B cell (primary cell): ENCODE data around the gene IRF9. TPM values are rescaled to one million over a fixed set of nuclear protein-coding genes. Genes with fewer than 3 reads are reported as not detected.
A peak's percentile ranks its signal among the peaks of the same experiment; 100 is the strongest.

Source experiments
- ATAC-seq: fragments of 200-7000 bp; cut with Tn5 transposase; one replicate; pipeline ENCODE4 v1.10.0; 2021; ENCODE audit warnings: low read depth, mild to moderate bottlenecking, moderate number of reproducible peaks, moderate library complexity
- CTCF ChIA-PET: fragments of 350-600 bp; sonication (Branson Sonifier 250); formaldehyde crosslinking; loops from one replicate; lab custom pipeline; 2021; ENCODE audit warnings: antibody characterized with exemption, inconsistent platforms; lab: Charles Lee
- POLR2A ChIA-PET: fragments of 350-600 bp; sonication (Branson Sonifier 250); formaldehyde crosslinking; loops from one replicate; lab custom pipeline; 2021; ENCODE audit warnings: antibody characterized with exemption; lab: Charles Lee
- DNase-seq: peaks from one replicate; pipeline ENCODE4 v3.0.0; 2013
- H2AFZ ChIP-seq: 2 replicates; pipeline ENCODE4 v1.6.1; 2012; ENCODE audit warnings: mild to moderate bottlenecking, low read depth, low read length; ENCODE audit not compliant: insufficient read depth, poor library complexity, severe bottlenecking
- H3K27ac ChIP-seq, 2 donors: 1 replicate in 1 of 2; 2 replicates in 1 of 2; pipeline ENCODE4 v1.5.1; 2012 to 2013; ENCODE audit warnings: low read length in 2 of 2, mild to moderate bottlenecking in 2 of 2, moderate library complexity in 1 of 2
- H3K27me3 ChIP-seq, 4 experiments: fragments of 200-600 bp in 1 of 4; sonication (generic) in 1 of 4; replicated peaks in 1 of 4; 1 replicate in 2 of 4; 2 replicates in 2 of 4; pipeline versions ENCODE4 v1.6.1 to v1.7.0; 2013 to 2016; ENCODE audit warnings: low read length in 3 of 4, mild to moderate bottlenecking in 2 of 4, mixed read lengths in 1 of 4, moderate library complexity in 1 of 4; ENCODE audit not compliant: insufficient read depth in 4 of 4, control insufficient read depth in 3 of 4; ENCODE audit errors: control extremely low read depth in 1 of 4
- H3K36me3 ChIP-seq, 2 experiments: replicated peaks in 1 of 2; 1 replicate in 1 of 2; 2 replicates in 1 of 2; pipeline versions ENCODE4 v1.6.1 to v1.7.1; 2013; ENCODE audit warnings: low read length in 1 of 2; ENCODE audit not compliant: insufficient read depth in 2 of 2, control insufficient read depth in 1 of 2; ENCODE audit errors: control extremely low read depth in 1 of 2, extremely low read depth in 1 of 2
- H3K4me1 ChIP-seq, 2 donors: fragments of 200-600 bp in 1 of 2; sonication (generic) in 1 of 2; 1 replicate in 1 of 2; 2 replicates in 1 of 2; pipeline versions ENCODE4 v1.5.1 to v1.6.1; 2013 to 2017; ENCODE audit warnings: low read length in 2 of 2; ENCODE audit not compliant: control insufficient read depth in 2 of 2, insufficient read depth in 2 of 2
- H3K4me2 ChIP-seq: replicated peaks from 2 replicates; pipeline ENCODE3; 2012; ENCODE audit warnings: mild to moderate bottlenecking, low read depth, low read length; ENCODE audit not compliant: poor library complexity, severe bottlenecking
- H3K4me3 ChIP-seq, 5 experiments: fragments of 200-600 bp in 1 of 5; sonication (generic) in 1 of 5; 1 replicate in 3 of 5; 2 replicates in 2 of 5; pipeline versions ENCODE4 v1.5.1 to v1.7.0; 2011 to 2016; ENCODE audit warnings: low read length in 4 of 5, mild to moderate bottlenecking in 4 of 5, low read depth in 2 of 5, control low read depth in 1 of 5, moderate library complexity in 1 of 5; ENCODE audit not compliant: insufficient read depth in 1 of 5; ENCODE audit errors: control extremely low read depth in 1 of 5, extremely low read depth in 1 of 5
- H3K79me2 ChIP-seq: fragments of 200-600 bp; sonication (generic); one replicate; pipeline ENCODE4 v1.6.0; 2016; ENCODE audit warnings: low read length; ENCODE audit not compliant: control insufficient read depth, insufficient read depth
- H3K9ac ChIP-seq: fragments of 200-600 bp; sonication (generic); 2 replicates; pipeline ENCODE4 v1.6.1; 2017; ENCODE audit warnings: mild to moderate bottlenecking, low read length, moderate library complexity
- H3K9me3 ChIP-seq, 3 donors: one replicate each; pipeline versions ENCODE4 v1.6.1 to v1.7.1; 2013; ENCODE audit warnings: low read length in 2 of 3; ENCODE audit not compliant: control insufficient read depth in 2 of 3, insufficient read depth in 1 of 3; ENCODE audit errors: control extremely low read depth in 1 of 3
- H4K20me1 ChIP-seq: 2 replicates; pipeline ENCODE4 v1.6.0; 2012; ENCODE audit warnings: mild to moderate bottlenecking, low read length; ENCODE audit not compliant: insufficient read depth, control insufficient read depth, poor library complexity, severe bottlenecking
- H3K27ac Mint-ChIP-seq: one replicate; pipeline ENCODE4 v1.8.0; 2021; ENCODE audit warnings: mixed read lengths
- H3K27me3 Mint-ChIP-seq: one replicate; pipeline ENCODE4 v1.8.0; 2021; ENCODE audit warnings: mixed read lengths
- H3K4me1 Mint-ChIP-seq: one replicate; pipeline ENCODE4 v1.8.0; 2021; ENCODE audit warnings: mixed read lengths
- H3K4me3 Mint-ChIP-seq: one replicate; pipeline ENCODE4 v1.8.0; 2021; ENCODE audit warnings: mixed read lengths
- H3K9me3 Mint-ChIP-seq: one replicate; pipeline ENCODE4 v1.8.0; 2022; ENCODE audit warnings: mixed read lengths; ENCODE audit not compliant: insufficient read depth
- EZH2 ChIP-seq: IDR thresholded peaks from 2 replicates; pipeline ENCODE4 v1.6.1; 2012; ENCODE audit warnings: borderline replicate concordance, low read depth, mild to moderate bottlenecking, moderate library complexity, low read length; ENCODE audit not compliant: insufficient read depth, poor library complexity, severe bottlenecking
- WGBS: methylation state at CpG from one replicate; pipeline ENCODE4 v1.1.5; 2013; ENCODE audit warnings: missing lambda C conversion rate; ENCODE audit not compliant: insufficient coverage; 5-methylcytosine and 5-hydroxymethylcytosine counted together
- intact Hi-C: fragments of 100-400 bp; cut with micrococcal nuclease; formaldehyde crosslinking; loops from one replicate; pipeline ENCODE4 v1.10.0; 2022
- polyA plus RNA-seq: library from polyadenylated mRNA; depleted of rRNA; stranded (reverse); fragments of >200 nt; gene quantifications from 2 replicates; pipeline ENCODE4 v1.2.3, GENCODE V29; 2012
- total RNA-seq, 2 donors: library from RNA; stranded (reverse); fragments of 120-200 nt in 1 of 2; gene quantifications; 1 replicate in 1 of 2; 2 replicates in 1 of 2; pipeline versions ENCODE4 v1.2.3 to v1.2.4, GENCODE V29; 2013 to 2022
- TF ChIP-seq, protein P1 (sequence below): fragments of 200-600 bp; IDR thresholded peaks from one replicate; pipeline ENCODE4 v1.8.0; 2022; ENCODE audit warnings: antibody characterized with exemption, mild to moderate bottlenecking

The IRF9 gene
- total and polyA plus RNA-seq, 2 donors (not counting 1 experiment from before 2014, with no cell fraction given): 191 to 269 TPM

DNA sequence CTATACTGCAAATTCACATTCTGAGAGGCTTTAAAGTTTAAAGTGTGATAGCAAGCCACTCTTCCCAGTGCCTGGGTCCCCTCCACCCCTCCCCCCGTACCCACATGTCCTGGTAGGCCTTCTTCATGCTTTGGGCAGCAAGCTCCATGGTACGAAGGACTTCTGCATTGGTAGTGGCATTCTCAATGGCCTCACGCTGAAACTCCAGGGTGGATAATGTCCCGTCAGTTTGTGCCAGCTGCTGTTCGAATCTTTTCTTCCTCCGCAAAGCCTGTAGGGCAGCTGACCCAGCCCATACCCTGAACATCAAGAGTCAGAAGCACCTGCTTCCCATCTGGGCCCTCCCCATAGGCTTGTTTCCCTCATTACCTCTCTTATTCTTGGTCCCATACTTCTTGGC, 50.2 kb downstream of the IRF9 start:
- POLR2A ChIA-PET: interaction anchor here (1.0 to 5.3 kb wide), 2 partner anchors 16 to 64 kb away, joined by 3 to 64 read pairs; partner anchors contain the start of genes PSME2, RNF31 and TM9SF1
- Histone ChIP-seq H2AFZ (no peak overlapping the region), H3K27me3 (no peaks in the 10 kb centered on the region), H3K79me2 (peaks cover 73% of the 10 kb centered on the region), H3K27ac (peak overlapping the region in 1 of 2 donors; percentile 25), H4K20me1 (peaks cover 7% of the 10 kb centered on the region), H3K4me2 (no peak overlapping the region), H3K9me3 (no peaks in the 10 kb centered on the region), H3K4me3 (no peak overlapping the region), H3K36me3 (peaks cover 2 to 57% of the 10 kb centered on the region in 2 experiments), H3K9ac (no peak overlapping the region), H3K4me1 (peaks cover 41 to 45% of the 10 kb centered on the region in 2 donors)
- DNase-seq: no peak
- Mint-ChIP-seq H3K9me3 (no peaks in the 10 kb centered on the region), H3K27ac (peak overlapping the region; percentile 98), H3K4me3 (peak overlapping the region; percentile 93), H3K4me1 (peaks cover 54% of the 10 kb centered on the region), H3K27me3 (no peaks in the 10 kb centered on the region)
- CTCF ChIA-PET: interaction anchor here (0.8 to 4.1 kb wide), 2 partner anchors 15 to 96 kb away, joined by 3 to 19 read pairs; partner anchors contain the start of gene CIDEB
- WGBS: 95% methylated on average over 6 of the region's 6 CpGs
- no peak for ATAC-seq
- TF ChIP-seq, protein P1, sequence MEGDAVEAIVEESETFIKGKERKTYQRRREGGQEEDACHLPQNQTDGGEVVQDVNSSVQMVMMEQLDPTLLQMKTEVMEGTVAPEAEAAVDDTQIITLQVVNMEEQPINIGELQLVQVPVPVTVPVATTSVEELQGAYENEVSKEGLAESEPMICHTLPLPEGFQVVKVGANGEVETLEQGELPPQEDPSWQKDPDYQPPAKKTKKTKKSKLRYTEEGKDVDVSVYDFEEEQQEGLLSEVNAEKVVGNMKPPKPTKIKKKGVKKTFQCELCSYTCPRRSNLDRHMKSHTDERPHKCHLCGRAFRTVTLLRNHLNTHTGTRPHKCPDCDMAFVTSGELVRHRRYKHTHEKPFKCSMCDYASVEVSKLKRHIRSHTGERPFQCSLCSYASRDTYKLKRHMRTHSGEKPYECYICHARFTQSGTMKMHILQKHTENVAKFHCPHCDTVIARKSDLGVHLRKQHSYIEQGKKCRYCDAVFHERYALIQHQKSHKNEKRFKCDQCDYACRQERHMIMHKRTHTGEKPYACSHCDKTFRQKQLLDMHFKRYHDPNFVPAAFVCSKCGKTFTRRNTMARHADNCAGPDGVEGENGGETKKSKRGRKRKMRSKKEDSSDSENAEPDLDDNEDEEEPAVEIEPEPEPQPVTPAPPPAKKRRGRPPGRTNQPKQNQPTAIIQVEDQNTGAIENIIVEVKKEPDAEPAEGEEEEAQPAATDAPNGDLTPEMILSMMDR: no peak
- TF ChIP-seq EZH2: no peak
- intact Hi-C loops: loop anchor here (10.0 kb wide), 1 partner anchor 657 kb away; the partner anchor contains the start of genes THTPA and ZFHX2
